Epithelial cell of proximal tubule (primary cell): Measurements from ENCODE around the gene AHCTF1. TPM values are rescaled to one million over a fixed set of nuclear protein-coding genes. Genes with fewer than 3 reads are reported as not detected.
"Not testable (repeated sequence)": the region's sequence is repeated elsewhere in the genome, so short reads cannot be mapped to it uniquely, and the experiment has no call there.

Source experiments
- DNase-seq: peaks from one replicate; pipeline ENCODE4 v3.0.0-alpha.2; 2011; ENCODE audit warnings: low read depth
- H3K4me3 ChIP-seq: 2 replicates; pipeline ENCODE4 v1.5.1; 2011; ENCODE audit warnings: low read depth, mild to moderate bottlenecking, low read length
- CTCF ChIP-seq: conservative IDR thresholded peaks from 2 replicates; pipeline ENCODE4 v1.5.1; 2012; ENCODE audit warnings: low read depth, mild to moderate bottlenecking, low read length
- total RNA-seq: library from RNA; depleted of rRNA; stranded (reverse); fragments of >200 nt; gene quantifications from 2 replicates; pipeline ENCODE4 v1.2.3, GENCODE V29; 2015

AHCTF1 gene
- total RNA-seq, 1 donor from 2014 or later, result 20.0 TPM

GRCh38 chr1:246921481-246921880 lies 10.3 kb downstream of the AHCTF1 start:
- no peak for TF ChIP-seq CTCF
- DNase-seq, result no peak
- no peak overlapping the region for H3K4me3 ChIP-seq

- DNase-seq, result no peak
- no peak overlapping the region for H3K4me3 ChIP-seq
- TF ChIP-seq CTCF, result no peak
Observed at GRCh38 chr1:246919902-246920301, 11.8 kb downstream of the AHCTF1 start.

- DNase-seq, result not testable (repeated sequence)
Observed at GRCh38 chr1:246916026-246916923, 15.5 kb downstream of the AHCTF1 start.

GRCh38 chr1:246907472-246907871 lies 24.3 kb downstream of the AHCTF1 start:
- DNase-seq, result peak; percentile 29
- H3K4me3 ChIP-seq, result no peak overlapping the region
- peak; percentile 69 for TF ChIP-seq CTCF

More at GRCh38 chr1:246916026-246916923, 15.5 kb downstream of the AHCTF1 start:
- H3K4me3 ChIP-seq, result not testable (repeated sequence)

GRCh38 chr1:246906833-246907232 lies 24.9 kb downstream of the AHCTF1 start:
- TF ChIP-seq CTCF, result no peak
- no peak for DNase-seq
- H3K4me3 ChIP-seq, result no peak overlapping the region

GRCh38 chr1:246901874-246902273 lies 29.9 kb downstream of the AHCTF1 start:
- no peak for DNase-seq
- TF ChIP-seq CTCF, result no peak
- H3K4me3 ChIP-seq, result no peak overlapping the region

- no peak for DNase-seq
- H3K4me3 ChIP-seq, result no peak overlapping the region
- no peak for TF ChIP-seq CTCF
Observed at GRCh38 chr1:246897302-246897701, 34.4 kb downstream of the AHCTF1 start.
